Brain microvascular endothelial cell (primary cell): ENCODE measurements around the gene ZSCAN30.

Experiments used
- DNase-seq: peaks from one replicate; pipeline ENCODE4 v3.0.0-alpha.2; 2020
- H3K27ac ChIP-seq: fragments of 250-450 bp; sonication (Bioruptor Pico); 2 replicates; pipeline ENCODE4 v1.5.1; 2020; ENCODE audit warnings: mild to moderate bottlenecking, moderate library complexity
- H3K27me3 ChIP-seq: fragments of 250-450 bp; sonication (Bioruptor Pico); replicated peaks from 2 replicates; pipeline ENCODE4 v1.5.1; 2020; ENCODE audit warnings: mild to moderate bottlenecking
- H3K36me3 ChIP-seq: fragments of 250-450 bp; sonication (Bioruptor Pico); replicated peaks from 2 replicates; pipeline ENCODE4 v1.5.1; 2020; ENCODE audit warnings: mild to moderate bottlenecking
- H3K4me3 ChIP-seq: 2 replicates; pipeline ENCODE4 v1.5.1; 2011; ENCODE audit warnings: low read depth, mild to moderate bottlenecking, control low read depth, low read length, moderate library complexity
- in situ Hi-C: cut with HindIII; loops from 2 replicates; pipeline ENCODE4 v1.10.0; 2017; ENCODE audit warnings: low sequenced_read_pairs, low pct_ligation_motif_present
- TF ChIP-seq, protein P1 (sequence below): IDR thresholded peaks from 2 replicates; pipeline ENCODE4 v1.5.1; 2011; ENCODE audit warnings: low read depth, mild to moderate bottlenecking, moderate library complexity, low read length, control low read depth, inconsistent platforms; ENCODE audit errors: missing control alignments

The ZSCAN30 gene

DNA sequence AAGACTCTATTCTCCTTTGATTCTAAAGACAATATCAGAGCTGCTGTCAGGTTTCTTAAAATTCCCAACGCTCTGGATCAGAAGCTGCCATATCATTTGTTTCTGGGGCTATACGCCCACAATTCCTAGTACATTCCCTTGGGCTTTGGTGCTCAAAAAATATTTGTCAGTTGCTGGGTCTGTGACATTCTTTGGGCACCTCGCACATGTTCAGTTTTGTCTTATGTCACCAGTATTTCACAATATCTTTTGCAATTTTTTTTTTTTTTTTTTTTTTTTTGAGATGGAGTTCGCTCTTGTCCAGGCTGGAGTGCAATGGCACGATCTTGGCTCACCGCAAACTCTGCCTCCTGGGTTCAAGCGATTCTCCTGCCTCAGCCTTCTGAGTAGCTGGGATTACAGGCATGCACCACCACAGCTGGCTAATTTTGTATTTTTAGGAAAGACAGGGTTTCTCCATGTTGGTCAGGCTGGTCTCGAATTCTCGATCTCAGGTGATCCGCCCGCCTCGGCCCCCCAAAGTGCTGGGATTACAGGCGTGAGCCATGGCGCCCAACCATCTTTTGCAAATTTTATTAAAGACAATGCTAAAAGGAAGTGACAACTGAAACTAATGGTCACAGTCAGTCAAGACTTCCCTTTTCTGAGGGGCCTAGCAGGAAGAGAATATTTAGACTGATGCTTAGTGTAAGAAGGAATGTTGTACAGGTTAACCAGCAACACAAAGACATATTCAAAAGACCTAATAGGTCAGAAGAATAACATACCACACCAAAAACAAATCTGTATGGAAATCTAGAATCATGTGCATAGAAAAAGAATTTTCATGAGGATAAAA is 42.4 kb downstream of the ZSCAN30 start:
- TF ChIP-seq, protein P1, sequence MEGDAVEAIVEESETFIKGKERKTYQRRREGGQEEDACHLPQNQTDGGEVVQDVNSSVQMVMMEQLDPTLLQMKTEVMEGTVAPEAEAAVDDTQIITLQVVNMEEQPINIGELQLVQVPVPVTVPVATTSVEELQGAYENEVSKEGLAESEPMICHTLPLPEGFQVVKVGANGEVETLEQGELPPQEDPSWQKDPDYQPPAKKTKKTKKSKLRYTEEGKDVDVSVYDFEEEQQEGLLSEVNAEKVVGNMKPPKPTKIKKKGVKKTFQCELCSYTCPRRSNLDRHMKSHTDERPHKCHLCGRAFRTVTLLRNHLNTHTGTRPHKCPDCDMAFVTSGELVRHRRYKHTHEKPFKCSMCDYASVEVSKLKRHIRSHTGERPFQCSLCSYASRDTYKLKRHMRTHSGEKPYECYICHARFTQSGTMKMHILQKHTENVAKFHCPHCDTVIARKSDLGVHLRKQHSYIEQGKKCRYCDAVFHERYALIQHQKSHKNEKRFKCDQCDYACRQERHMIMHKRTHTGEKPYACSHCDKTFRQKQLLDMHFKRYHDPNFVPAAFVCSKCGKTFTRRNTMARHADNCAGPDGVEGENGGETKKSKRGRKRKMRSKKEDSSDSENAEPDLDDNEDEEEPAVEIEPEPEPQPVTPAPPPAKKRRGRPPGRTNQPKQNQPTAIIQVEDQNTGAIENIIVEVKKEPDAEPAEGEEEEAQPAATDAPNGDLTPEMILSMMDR = no peak
- in situ Hi-C loops = no loop called here
- no peaks in the 10 kb centered on the region for H3K27me3 ChIP-seq
- no peak overlapping the region for H3K4me3 ChIP-seq
- no peak overlapping the region for H3K27ac ChIP-seq
- no peak for DNase-seq
- H3K36me3 ChIP-seq = peaks cover 52% of the 10 kb centered on the region

DNA sequence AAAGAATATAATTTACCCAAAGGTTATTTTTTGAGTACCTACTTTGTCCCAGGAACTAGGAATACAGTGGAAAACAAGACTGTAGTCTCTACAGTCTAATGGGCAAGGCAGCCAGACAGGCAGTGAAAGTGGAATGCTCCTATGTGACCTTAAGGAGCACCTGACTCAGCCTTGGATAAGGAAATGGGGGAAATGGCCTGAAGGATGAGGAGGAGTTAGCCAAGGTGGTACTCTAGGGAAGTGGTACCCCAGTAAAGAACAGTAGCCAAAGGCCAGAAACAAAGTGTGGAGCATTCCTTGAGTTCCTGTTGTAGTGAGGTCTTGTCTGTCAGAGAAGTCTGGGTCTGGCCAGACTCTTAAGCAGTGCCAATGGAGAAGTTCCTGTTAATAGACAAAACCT is 43.2 kb downstream of the ZSCAN30 start:
- Histone ChIP-seq H3K36me3 (peaks cover 53% of the 10 kb centered on the region), H3K27me3 (no peaks in the 10 kb centered on the region), H3K4me3 (no peak overlapping the region), H3K27ac (no peak overlapping the region)
- in situ Hi-C loops = no loop called here
- TF ChIP-seq, protein P1 = no peak
- no peak for DNase-seq

DNA sequence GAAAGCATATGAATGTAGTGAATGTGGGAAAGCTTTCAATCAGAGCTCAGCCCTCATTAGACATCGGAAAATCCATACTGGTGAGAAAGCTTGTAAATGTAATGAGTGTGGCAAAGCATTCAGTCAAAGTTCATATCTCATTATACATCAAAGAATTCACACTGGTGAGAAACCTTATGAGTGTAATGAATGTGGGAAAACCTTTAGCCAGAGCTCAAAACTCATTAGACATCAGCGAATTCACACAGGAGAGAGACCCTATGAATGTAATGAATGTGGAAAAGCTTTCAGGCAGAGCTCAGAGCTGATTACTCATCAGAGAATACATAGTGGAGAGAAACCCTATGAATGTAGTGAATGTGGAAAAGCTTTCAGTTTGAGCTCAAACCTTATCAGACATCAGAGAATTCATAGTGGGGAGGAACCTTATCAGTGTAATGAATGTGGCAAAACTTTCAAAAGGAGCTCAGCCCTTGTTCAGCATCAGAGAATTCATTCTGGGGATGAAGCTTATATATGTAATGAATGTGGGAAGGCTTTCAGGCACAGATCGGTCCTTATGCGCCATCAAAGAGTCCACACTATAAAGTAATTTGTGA is 44.2 kb downstream of the ZSCAN30 start:
- in situ Hi-C loops = no loop called here
- DNase-seq = no peak

DNA sequence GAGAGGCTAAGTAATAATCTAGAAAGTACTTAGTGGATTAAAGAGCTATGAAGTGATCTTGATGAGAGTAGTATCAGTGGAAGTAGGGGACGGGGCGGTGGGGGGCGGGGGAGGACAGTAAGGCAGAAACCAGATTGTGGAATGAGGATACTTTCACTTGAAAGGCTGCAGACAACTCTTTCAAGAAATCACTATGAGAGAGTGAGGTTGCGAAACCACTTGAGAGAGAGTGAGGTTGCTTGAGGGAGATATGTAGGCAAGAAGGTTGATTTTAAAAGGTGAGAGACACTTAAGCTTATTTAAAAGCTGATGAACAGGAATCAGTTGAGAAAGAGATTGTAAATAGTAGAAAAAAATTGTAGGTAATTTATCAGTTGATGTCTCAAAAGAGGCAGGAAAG is 45.4 kb downstream of the ZSCAN30 start:
- H3K27ac ChIP-seq = no peak overlapping the region
- peaks cover 53% of the 10 kb centered on the region for H3K36me3 ChIP-seq
- no peak for DNase-seq
- H3K27me3 ChIP-seq = no peaks in the 10 kb centered on the region
- in situ Hi-C loops = no loop called here
- H3K4me3 ChIP-seq = no peak overlapping the region
- TF ChIP-seq, protein P1 = no peak

More for the DNA sequence above, 44.2 kb downstream of the ZSCAN30 start:
- no peak overlapping the region for H3K27ac ChIP-seq
- peaks cover 53% of the 10 kb centered on the region for H3K36me3 ChIP-seq
- TF ChIP-seq, protein P1 = no peak
- no peak overlapping the region for H3K4me3 ChIP-seq
- no peaks in the 10 kb centered on the region for H3K27me3 ChIP-seq

DNA sequence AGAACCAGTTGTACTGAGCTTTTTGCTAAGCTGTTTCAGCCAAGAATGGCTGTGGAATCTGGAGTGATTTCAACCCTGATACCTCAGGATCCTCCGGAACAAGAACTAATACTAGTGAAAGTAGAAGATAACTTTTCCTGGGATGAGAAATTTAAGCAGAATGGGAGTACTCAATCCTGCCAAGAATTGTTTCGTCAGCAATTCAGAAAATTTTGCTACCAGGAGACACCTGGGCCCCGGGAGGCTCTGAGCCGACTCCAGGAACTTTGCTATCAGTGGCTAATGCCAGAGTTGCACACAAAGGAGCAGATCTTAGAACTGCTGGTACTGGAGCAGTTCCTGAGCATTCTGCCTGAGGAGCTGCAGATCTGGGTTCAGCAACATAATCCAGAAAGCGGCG is 47.6 kb downstream of the ZSCAN30 start:
- in situ Hi-C loops = no loop called here
- Histone ChIP-seq H3K27me3 (no peaks in the 10 kb centered on the region), H3K27ac (no peak overlapping the region), H3K4me3 (no peak overlapping the region), H3K36me3 (peaks cover 39% of the 10 kb centered on the region)
- no peak for DNase-seq
- TF ChIP-seq, protein P1 = no peak
